Activated CD4-positive, alpha-beta T cell treated with anti-CD3 and anti-CD28 coated beads for 36 hours (primary cell): ENCODE data around the gene NSUN2. TPM values are rescaled to one million over a fixed set of nuclear protein-coding genes. Genes with fewer than 3 reads are reported as not detected.

Experiments used
- ATAC-seq: fragments of 200-7000 bp; cut with Tn5 transposase; one replicate; pipeline ENCODE4 v1.10.0; 2021; ENCODE audit warnings: mild to moderate bottlenecking, moderate library complexity
- CTCF ChIA-PET: fragments of 350-600 bp; sonication (Branson Sonifier 250); formaldehyde crosslinking; loops from one replicate; lab custom pipeline; 2021; ENCODE audit warnings: antibody characterized with exemption; lab: Charles Lee
- POLR2A ChIA-PET: fragments of 350-600 bp; sonication (Branson Sonifier 250); formaldehyde crosslinking; loops from one replicate; lab custom pipeline; 2021; ENCODE audit warnings: antibody characterized with exemption, inconsistent platforms; lab: Charles Lee
- DNase-seq: peaks from one replicate; pipeline ENCODE4 v3.0.0-alpha.2; 2020
- H3K27ac Mint-ChIP-seq: one replicate; pipeline ENCODE4 v1.8.0; 2021; ENCODE audit warnings: mixed read lengths
- H3K27me3 Mint-ChIP-seq: one replicate; pipeline ENCODE4 v1.8.0; 2021; ENCODE audit warnings: mixed read lengths
- H3K36me3 Mint-ChIP-seq: one replicate; pipeline ENCODE4 v1.8.0; 2021; ENCODE audit warnings: low read depth, mixed read lengths
- H3K4me1 Mint-ChIP-seq: one replicate; pipeline ENCODE4 v1.8.0; 2021; ENCODE audit warnings: mixed read lengths
- H3K4me3 Mint-ChIP-seq: one replicate; pipeline ENCODE4 v1.8.0; 2021; ENCODE audit warnings: mild to moderate bottlenecking, moderate library complexity, mixed read lengths
- H3K9me3 Mint-ChIP-seq: one replicate; pipeline ENCODE4 v1.8.0; 2021; ENCODE audit warnings: low read depth, mixed read lengths
- intact Hi-C, 2 experiments: fragments of 100-400 bp; cut with DNase I in 1 of 2; cut with micrococcal nuclease in 1 of 2; formaldehyde crosslinking; loops; one replicate each; pipeline versions ENCODE4 v1.14.2 to v1.15.1; 2022 to 2024; cut with DNase I, micrococcal nuclease
- total RNA-seq, 2 experiments: library from RNA; stranded (reverse); gene quantifications; one replicate each; pipeline ENCODE4 v1.2.3, GENCODE V29; 2021

The NSUN2 gene
- total RNA-seq, 2 experiments from 2014 or later: 91.1 to 97.1 TPM

GRCh38 chr5:6583049-6583880, 49.6 kb downstream of the NSUN2 start:
- DNase-seq (peak; percentile 41), ATAC-seq (peak; percentile 82)
- H3K4me3 Mint-ChIP-seq: no peak overlapping the region
- H3K36me3 Mint-ChIP-seq: no peaks in the 10 kb centered on the region
- intact Hi-C loops: loop anchor here in 1 of 2 experiments (10.0 kb wide), 1 partner anchor 1088 kb away; no protein-coding TSS in a partner anchor
- H3K27ac Mint-ChIP-seq: no peak overlapping the region
- H3K4me1 Mint-ChIP-seq: peaks cover 3% of the 10 kb centered on the region
- CTCF ChIA-PET: interaction anchor here (0.6 kb wide), 1 partner anchor 338 kb away, joined by 3 read pairs; no protein-coding TSS in a partner anchor
- POLR2A ChIA-PET: no interaction called here
- no peaks in the 10 kb centered on the region for H3K9me3 Mint-ChIP-seq
- peaks cover 50% of the 10 kb centered on the region for H3K27me3 Mint-ChIP-seq

- Mint-ChIP-seq H3K27ac (no peak overlapping the region), H3K4me1 (peaks cover 3% of the 10 kb centered on the region), H3K4me3 (no peak overlapping the region), H3K9me3 (no peaks in the 10 kb centered on the region), H3K27me3 (peaks cover 51% of the 10 kb centered on the region), H3K36me3 (no peaks in the 10 kb centered on the region)
- no peak for DNase-seq
- CTCF ChIA-PET: interaction anchor here (0.6 kb wide), 1 partner anchor 337 kb away, joined by 3 read pairs; no protein-coding TSS in a partner anchor
- intact Hi-C loops: loop anchor here in 1 of 2 experiments (10.0 kb wide), 1 partner anchor 1088 kb away; no protein-coding TSS in a partner anchor
- ATAC-seq: no peak
- POLR2A ChIA-PET: no interaction called here
Observed at GRCh38 chr5:6582507-6583048, 50.3 kb downstream of the NSUN2 start.

- Mint-ChIP-seq H3K4me1 (peaks cover 3% of the 10 kb centered on the region), H3K9me3 (no peaks in the 10 kb centered on the region), H3K36me3 (no peaks in the 10 kb centered on the region), H3K27ac (no peak overlapping the region), H3K4me3 (no peak overlapping the region), H3K27me3 (peaks cover 51% of the 10 kb centered on the region)
- ChIA-PET CTCF (interaction anchor here (0.7 kb wide), 1 partner anchor 10 kb away, joined by 4 read pairs; no protein-coding TSS in a partner anchor), POLR2A (no interaction called here)
- intact Hi-C loops: loop anchor here in 1 of 2 experiments (10.0 kb wide), 1 partner anchor 1087 kb away; no protein-coding TSS in a partner anchor
- no peak for ATAC-seq
- no peak for DNase-seq
Observed at GRCh38 chr5:6581559-6582426, 51.1 kb downstream of the NSUN2 start.

- Mint-ChIP-seq H3K36me3 (no peaks in the 10 kb centered on the region), H3K9me3 (no peaks in the 10 kb centered on the region), H3K4me1 (peaks cover 3% of the 10 kb centered on the region), H3K27ac (no peak overlapping the region), H3K4me3 (no peak overlapping the region), H3K27me3 (peaks cover 51% of the 10 kb centered on the region)
- POLR2A ChIA-PET: no interaction called here
- DNase-seq (no peak), ATAC-seq (no peak)
- CTCF ChIA-PET: no interaction called here
- intact Hi-C loops: loop anchor here in 1 of 2 experiments (10.0 kb wide), 1 partner anchor 1086 kb away; no protein-coding TSS in a partner anchor
Observed at GRCh38 chr5:6581090-6581489, 51.8 kb downstream of the NSUN2 start.

GRCh38 chr5:6579535-6579934, 53.3 kb downstream of the NSUN2 start:
- DNase-seq: no peak
- no peak overlapping the region for H3K4me3 Mint-ChIP-seq
- no peak for ATAC-seq
- H3K4me1 Mint-ChIP-seq: peaks cover 3% of the 10 kb centered on the region
- CTCF ChIA-PET: no interaction called here
- POLR2A ChIA-PET: no interaction called here
- intact Hi-C loops: loop anchor here (1.0 to 5.0 kb wide), 4 partner anchors 131 to 1437 kb away; partner anchors contain the start of genes ADAMTS16 (in 1 of the 2) and UBE2QL1 (in 1 of the 2)
- H3K9me3 Mint-ChIP-seq: no peaks in the 10 kb centered on the region
- H3K27me3 Mint-ChIP-seq: peaks cover 39% of the 10 kb centered on the region
- no peak overlapping the region for H3K27ac Mint-ChIP-seq
- no peaks in the 10 kb centered on the region for H3K36me3 Mint-ChIP-seq

GRCh38 chr5:6578676-6579343, 54.0 kb downstream of the NSUN2 start:
- peaks cover 34% of the 10 kb centered on the region for H3K27me3 Mint-ChIP-seq
- H3K27ac Mint-ChIP-seq: no peak overlapping the region
- ATAC-seq (no peak), DNase-seq (no peak)
- H3K4me3 Mint-ChIP-seq: no peak overlapping the region
- no peaks in the 10 kb centered on the region for H3K9me3 Mint-ChIP-seq
- H3K36me3 Mint-ChIP-seq: no peaks in the 10 kb centered on the region
- ChIA-PET POLR2A (no interaction called here), CTCF (no interaction called here)
- peaks cover under 1% of the 10 kb centered on the region for H3K4me1 Mint-ChIP-seq
- intact Hi-C loops: loop anchor here (1.0 to 5.0 kb wide), 4 partner anchors 131 to 1437 kb away; partner anchors contain the start of genes ADAMTS16 (in 1 of the 2) and UBE2QL1 (in 1 of the 2)

- no peaks in the 10 kb centered on the region for H3K9me3 Mint-ChIP-seq
- no peak for ATAC-seq
- POLR2A ChIA-PET: no interaction called here
- peak; percentile 39 for DNase-seq
- CTCF ChIA-PET: interaction anchor here (0.7 kb wide), 1 partner anchor 1158 kb away, joined by 3 read pairs; no protein-coding TSS in a partner anchor
- H3K36me3 Mint-ChIP-seq: no peaks in the 10 kb centered on the region
- H3K4me3 Mint-ChIP-seq: no peak overlapping the region
- H3K4me1 Mint-ChIP-seq: no peaks in the 10 kb centered on the region
- peaks cover 24% of the 10 kb centered on the region for H3K27me3 Mint-ChIP-seq
- H3K27ac Mint-ChIP-seq: no peak overlapping the region
- intact Hi-C loops: loop anchor here (1.0 to 5.0 kb wide), 5 partner anchors 285 to 1435 kb away; partner anchors contain the start of gene ADAMTS16 (in 1 of the 2)
Observed at GRCh38 chr5:6576861-6577501, 55.9 kb downstream of the NSUN2 start.

GRCh38 chr5:6574537-6575245, 58.2 kb downstream of the NSUN2 start:
- ChIA-PET POLR2A (no interaction called here), CTCF (interaction anchor here (0.6 to 0.7 kb wide), 3 partner anchors 10 to 150 kb away, joined by 3 read pairs; no protein-coding TSS in a partner anchor)
- H3K36me3 Mint-ChIP-seq: no peaks in the 10 kb centered on the region
- no peaks in the 10 kb centered on the region for H3K4me1 Mint-ChIP-seq
- DNase-seq (no peak), ATAC-seq (no peak)
- intact Hi-C loops: loop anchor here (5.0 kb wide), 3 partner anchors 687 to 1432 kb away; partner anchors contain the start of gene ADAMTS16 (in 1 of the 2)
- peaks cover 15% of the 10 kb centered on the region for H3K27me3 Mint-ChIP-seq
- no peak overlapping the region for H3K4me3 Mint-ChIP-seq
- H3K27ac Mint-ChIP-seq: no peak overlapping the region
- no peaks in the 10 kb centered on the region for H3K9me3 Mint-ChIP-seq

GRCh38 chr5:6574111-6574510, 58.7 kb downstream of the NSUN2 start:
- H3K9me3 Mint-ChIP-seq: no peaks in the 10 kb centered on the region
- ChIA-PET POLR2A (no interaction called here), CTCF (interaction anchor here (0.6 to 0.7 kb wide), 3 partner anchors 10 to 149 kb away, joined by 3 read pairs; no protein-coding TSS in a partner anchor)
- no peak overlapping the region for H3K4me3 Mint-ChIP-seq
- DNase-seq (no peak), ATAC-seq (no peak)
- H3K4me1 Mint-ChIP-seq: no peaks in the 10 kb centered on the region
- no peak overlapping the region for H3K27ac Mint-ChIP-seq
- intact Hi-C loops: no loop called here
- H3K36me3 Mint-ChIP-seq: no peaks in the 10 kb centered on the region
- H3K27me3 Mint-ChIP-seq: peaks cover 16% of the 10 kb centered on the region
